OCI-M2 (cell line): ENCODE measurements around the gene CDIP1.

Experiments
- DNase-seq: peaks from one replicate; lab custom pipeline; 2025; ENCODE audit not compliant: unreplicated experiment; lab: John Stamatoyannopoulos, UW

CDIP1 gene

DNA sequence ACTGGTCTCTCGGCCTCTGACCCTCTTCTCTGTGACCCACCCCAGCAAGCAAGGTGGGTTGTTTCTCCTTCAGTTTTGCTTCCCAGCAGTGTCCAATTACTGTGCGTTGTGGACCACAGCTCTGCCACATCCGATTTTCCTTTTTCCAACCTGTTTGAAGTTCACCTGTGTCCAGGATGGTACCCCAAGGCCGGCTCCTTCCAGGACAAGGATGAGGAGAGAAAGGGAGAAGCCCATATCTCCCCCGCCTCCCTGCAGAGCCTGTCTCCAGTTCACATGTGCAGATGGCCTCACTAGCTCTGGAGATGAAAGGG is 77.7 kb downstream of the CDIP1 start:
- no peak for DNase-seq
